GM20000 (cell line): ENCODE results near the gene FBN3.

Experiments
- DNase-seq: peaks from one replicate; pipeline ENCODE4 v3.0.0; 2012; ENCODE audit warnings: low spot score
- TF ChIP-seq, protein P1 (sequence below): IDR thresholded peaks from 2 replicates; pipeline ENCODE4 v1.5.1; 2012; ENCODE audit warnings: mild to moderate bottlenecking, control low read depth; ENCODE audit errors: extremely low read depth, missing control alignments

FBN3 gene

DNA sequence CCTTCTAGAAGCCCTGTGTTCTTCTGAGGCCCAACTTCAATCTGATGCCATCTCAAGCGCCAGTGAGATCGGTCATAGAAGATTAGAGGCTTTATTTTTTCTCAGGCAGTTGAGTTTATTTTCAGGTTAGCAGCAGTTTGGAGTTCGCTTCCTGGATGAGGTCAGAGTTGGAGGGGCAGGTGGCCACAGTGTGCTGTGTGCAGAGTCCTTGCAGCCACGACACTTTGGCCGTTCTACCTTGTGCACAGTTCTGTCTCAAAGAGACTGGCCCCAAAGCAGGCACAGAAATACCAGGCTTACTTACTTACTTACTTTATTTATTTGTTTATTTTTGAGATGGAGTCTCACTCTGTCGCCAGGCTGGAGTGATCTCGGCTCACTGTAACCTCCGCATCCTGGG is 128.0 kb downstream of the FBN3 start:
- no peak for DNase-seq
- TF ChIP-seq, protein P1, sequence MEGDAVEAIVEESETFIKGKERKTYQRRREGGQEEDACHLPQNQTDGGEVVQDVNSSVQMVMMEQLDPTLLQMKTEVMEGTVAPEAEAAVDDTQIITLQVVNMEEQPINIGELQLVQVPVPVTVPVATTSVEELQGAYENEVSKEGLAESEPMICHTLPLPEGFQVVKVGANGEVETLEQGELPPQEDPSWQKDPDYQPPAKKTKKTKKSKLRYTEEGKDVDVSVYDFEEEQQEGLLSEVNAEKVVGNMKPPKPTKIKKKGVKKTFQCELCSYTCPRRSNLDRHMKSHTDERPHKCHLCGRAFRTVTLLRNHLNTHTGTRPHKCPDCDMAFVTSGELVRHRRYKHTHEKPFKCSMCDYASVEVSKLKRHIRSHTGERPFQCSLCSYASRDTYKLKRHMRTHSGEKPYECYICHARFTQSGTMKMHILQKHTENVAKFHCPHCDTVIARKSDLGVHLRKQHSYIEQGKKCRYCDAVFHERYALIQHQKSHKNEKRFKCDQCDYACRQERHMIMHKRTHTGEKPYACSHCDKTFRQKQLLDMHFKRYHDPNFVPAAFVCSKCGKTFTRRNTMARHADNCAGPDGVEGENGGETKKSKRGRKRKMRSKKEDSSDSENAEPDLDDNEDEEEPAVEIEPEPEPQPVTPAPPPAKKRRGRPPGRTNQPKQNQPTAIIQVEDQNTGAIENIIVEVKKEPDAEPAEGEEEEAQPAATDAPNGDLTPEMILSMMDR, result no peak

DNA sequence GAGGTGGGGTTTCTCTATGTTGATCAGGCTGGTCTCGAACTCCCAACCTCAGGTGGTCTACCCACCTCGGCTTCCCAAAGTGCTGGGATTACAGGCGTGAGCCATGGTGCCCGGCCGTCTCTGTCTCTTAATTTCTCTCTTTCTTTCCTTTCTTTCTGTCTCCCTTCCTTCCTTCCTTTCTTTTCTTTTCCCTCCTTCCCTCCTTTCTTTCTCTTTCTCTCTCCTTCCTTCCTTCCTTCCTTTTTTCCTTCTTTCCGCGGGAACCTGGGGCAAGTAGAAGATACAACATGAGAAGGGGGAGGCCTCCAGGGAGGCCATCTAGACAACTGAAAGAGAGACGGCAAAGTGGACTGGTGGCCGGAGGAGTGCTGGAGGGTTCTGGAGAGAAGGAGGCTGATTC is 128.7 kb downstream of the FBN3 start:
- TF ChIP-seq, protein P1, result no peak
- no peak for DNase-seq

DNA sequence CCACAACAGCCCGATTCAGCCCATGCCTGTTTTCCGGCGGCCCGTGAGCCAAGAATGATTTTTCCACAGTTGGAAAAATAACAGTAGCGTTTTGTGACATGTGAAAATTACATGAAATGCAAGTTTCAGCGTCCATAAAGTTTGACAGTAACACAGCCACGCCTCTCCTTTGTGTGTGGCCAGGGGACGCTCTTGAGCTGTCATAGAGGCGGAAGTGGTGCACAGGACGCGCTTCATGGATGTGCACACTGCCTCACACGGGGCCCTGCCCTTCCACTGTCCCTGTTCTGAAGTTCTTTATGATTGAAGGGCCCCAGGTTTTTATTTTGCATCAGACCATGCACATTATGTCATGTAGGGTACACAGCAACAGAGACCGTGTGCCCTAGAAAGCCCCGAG is 131.6 kb downstream of the FBN3 start:
- TF ChIP-seq, protein P1, result peak; percentile 62
- DNase-seq, result peak; percentile 74
